Superior temporal gyrus (tissue), 1 donor: ENCODE data around the gene LAMB4.

Source experiments
- DNase-seq: peaks from one replicate; pipeline ENCODE4 v3.0.0-alpha.2; 2016; ENCODE audit errors: extremely low spot score

Gene LAMB4

DNA sequence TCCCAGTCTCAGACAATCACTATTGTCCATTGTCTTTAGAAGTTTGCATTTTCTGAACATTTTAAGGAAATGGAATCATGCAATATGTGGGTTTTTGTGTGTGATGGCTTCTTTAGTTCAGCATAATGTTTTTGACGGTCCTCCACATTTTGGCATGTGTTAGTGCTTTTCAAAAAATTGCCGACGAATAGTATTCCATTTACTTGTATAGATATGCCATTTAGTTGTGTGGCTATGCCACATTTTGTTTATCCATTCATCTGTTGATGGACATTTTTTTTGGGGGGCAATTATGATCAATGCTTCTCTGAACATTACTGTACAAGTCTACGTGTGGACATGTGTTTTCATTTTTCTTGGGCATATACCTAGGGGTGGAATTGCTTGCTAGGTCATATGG is 12.0 kb upstream of the LAMB4 start:
- no peak for DNase-seq

DNA sequence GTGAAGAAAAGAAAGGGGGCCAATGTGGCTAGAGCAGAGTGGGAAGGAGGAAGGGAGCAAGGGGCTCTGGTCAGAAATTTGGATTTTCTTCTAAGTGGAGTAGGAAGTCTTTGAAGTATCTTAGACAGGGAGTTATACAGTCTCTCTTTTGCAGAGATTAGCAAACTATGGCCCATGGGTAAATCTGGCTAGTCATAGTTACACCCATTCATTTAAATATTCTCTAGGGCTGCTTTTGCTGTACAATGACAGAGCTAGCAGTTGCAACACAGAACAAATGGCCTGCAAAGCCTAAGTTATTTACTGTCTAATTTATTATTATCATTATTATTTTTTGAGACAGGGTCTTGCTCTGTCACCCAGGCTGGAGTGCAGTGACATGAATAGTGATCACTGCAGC is 10.5 kb upstream of the LAMB4 start:
- DNase-seq: no peak

DNA sequence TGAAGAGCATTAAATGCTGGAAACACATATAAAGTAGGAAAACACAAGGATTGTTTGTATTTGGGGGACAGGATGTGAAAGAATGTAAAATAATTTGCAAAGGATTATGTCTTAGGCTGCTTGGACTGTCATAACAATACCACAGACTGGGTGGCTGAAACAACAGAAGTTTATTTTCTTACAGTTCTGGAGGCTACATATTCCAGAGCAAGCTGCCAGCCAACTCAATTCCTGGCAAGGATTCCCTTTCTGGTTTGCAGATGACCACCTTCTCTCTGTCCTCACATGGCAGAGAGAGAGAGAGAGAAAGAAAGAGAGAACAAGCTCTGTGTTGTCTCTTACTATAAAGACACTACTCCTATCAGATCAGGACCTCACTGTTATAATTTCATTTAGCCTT is 8.8 kb upstream of the LAMB4 start:
- no peak for DNase-seq

DNA sequence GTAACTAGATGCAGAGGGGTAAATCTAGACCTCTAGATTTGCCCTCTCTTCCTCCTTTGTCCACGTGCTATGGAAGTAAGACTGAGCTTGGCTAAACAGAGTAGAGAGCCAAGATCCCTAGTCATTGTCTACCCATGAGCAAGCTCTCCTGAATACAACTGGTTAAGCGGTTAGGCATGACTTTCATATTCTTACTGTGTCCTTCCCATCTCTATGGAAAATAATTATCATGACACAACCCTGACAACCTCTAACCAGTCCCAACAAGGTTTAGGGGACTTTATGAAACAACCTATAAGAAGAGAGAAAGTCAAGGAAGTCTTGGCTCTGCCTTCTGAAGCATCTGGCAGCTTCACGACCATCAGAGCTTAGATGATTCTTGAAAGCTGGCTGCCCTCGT is 7.8 kb upstream of the LAMB4 start:
- no peak for DNase-seq

DNA sequence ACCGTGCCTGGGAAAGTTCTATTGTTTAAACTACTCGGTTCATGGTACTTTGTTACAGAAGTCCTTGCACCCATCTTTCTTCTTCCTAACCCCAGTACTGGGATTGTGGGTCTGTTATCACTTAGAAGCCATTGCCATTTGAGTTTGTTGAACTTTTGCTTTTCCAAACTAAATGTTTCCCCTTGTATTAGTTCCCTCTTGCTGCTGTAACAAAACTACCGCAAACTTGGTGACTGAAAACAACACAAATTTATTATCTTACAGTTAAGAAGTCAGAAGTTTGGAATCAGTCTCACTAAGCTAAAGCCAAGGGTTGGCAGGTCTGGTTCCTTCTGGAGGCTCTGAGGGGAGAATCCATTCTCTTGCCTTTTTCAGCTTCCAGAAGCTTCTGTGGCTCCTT is 6.9 kb upstream of the LAMB4 start:
- no peak for DNase-seq

DNA sequence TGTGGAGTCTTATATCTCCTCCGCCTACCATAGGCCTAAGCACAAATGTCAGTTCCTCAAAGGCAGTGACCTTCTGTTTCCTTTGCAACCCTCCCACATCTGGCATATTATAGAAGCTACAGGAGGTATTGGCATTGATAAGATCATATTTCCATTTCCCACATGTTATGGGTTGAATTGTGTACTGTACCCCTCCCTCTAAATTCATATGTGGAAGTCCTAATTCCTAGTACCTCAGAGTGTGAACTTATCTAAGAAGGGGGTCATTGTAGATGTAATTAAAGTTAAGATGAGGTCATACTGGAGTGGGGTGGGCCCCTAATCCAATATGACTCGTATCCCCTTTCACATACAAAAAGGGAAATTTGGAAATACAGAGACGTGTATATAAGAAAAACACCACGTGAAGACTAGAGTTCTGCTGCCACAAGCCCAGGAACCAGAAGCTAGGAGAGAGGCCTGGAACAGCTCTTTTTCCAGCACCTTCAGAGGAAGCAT is 6.1 kb upstream of the LAMB4 start:
- DNase-seq: no peak

DNA sequence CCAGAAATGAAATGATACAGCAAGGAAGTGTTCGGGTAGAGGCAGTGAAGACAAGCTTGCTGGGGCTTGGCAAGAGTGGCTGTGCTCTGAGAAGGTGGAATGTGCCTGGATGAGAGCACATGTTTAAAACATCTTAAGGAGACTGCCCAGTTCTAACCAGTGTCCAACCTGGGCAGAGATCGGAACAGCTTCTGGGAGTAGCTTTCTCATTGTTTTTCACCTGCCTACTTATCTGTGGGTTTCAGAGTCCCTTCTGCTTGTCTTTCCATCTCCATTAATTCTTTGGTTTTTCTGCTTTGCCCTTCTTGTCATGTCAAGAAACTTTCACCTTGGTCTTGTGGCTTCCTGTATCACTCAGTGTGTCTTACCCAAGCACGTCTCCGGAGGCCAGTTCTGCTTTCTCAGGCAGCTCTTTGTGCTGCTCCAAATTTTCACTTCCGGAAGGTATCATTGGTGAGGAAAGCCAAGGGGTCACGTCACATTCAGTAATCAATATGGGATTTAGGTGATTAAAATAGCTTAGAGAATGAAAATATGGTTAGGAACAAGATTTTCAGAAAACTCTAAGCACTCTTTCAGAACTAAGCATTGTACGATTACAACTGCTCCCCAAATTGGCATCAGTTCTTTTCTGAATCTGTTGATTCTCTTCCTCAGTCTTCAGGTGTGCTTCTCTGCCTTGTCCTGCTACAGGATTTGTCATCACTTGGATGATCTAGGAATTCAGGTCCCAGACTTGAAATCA is 5.5 kb upstream of the LAMB4 start:
- DNase-seq: no peak

DNA sequence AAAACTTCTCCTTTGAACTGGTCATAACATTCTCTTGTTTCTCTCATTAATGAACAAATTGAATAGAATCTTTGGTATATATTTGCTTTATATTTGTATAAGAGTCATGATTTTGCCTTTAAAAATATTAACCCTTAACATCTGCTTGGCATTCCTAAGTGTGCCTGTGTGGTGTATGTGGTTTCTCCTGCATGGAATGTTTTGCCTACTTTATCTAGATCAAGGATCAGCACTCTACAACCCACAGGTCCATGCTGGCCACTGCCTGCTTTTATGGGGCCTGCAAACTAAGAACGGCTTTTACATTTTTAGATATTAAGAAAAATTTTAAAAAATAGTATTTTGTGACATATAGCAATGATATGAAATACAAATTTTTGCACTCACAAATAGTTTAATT is 4.3 kb upstream of the LAMB4 start:
- no peak for DNase-seq

DNA sequence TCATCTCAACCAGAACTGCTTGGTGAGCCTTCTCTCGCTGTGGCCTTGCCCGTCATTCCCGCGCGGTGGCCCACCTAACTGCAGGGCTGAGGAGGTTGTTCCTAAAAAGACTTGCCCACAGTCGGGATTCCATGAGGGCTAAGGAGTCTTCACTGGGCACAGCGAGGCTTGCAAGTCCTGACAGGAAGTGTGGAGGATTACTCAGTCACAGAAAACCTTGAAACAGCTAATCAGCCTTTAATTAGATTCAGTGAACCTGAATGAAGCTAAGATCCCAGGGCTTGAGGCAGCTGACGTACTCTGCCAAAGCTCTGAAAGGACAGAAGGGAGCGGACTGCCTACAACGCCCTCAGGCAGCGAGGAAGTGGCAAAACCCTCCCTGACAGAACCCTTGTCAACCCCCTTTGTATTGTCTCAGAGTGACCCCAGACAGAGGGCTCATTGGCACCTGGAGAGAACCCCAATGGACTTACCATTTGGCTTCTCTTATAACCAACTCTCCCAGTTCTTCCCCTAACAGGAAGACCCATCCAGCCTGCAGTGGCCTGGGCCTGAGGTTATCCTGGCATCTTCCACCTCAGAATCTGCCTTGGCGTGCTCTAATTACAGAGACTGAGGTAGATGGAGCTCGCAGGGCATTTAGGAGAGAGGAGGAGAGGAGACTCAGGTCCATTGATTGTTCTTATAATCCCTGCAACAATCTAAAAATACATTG is 2.5 kb upstream of the LAMB4 start:
- no peak for DNase-seq

DNA sequence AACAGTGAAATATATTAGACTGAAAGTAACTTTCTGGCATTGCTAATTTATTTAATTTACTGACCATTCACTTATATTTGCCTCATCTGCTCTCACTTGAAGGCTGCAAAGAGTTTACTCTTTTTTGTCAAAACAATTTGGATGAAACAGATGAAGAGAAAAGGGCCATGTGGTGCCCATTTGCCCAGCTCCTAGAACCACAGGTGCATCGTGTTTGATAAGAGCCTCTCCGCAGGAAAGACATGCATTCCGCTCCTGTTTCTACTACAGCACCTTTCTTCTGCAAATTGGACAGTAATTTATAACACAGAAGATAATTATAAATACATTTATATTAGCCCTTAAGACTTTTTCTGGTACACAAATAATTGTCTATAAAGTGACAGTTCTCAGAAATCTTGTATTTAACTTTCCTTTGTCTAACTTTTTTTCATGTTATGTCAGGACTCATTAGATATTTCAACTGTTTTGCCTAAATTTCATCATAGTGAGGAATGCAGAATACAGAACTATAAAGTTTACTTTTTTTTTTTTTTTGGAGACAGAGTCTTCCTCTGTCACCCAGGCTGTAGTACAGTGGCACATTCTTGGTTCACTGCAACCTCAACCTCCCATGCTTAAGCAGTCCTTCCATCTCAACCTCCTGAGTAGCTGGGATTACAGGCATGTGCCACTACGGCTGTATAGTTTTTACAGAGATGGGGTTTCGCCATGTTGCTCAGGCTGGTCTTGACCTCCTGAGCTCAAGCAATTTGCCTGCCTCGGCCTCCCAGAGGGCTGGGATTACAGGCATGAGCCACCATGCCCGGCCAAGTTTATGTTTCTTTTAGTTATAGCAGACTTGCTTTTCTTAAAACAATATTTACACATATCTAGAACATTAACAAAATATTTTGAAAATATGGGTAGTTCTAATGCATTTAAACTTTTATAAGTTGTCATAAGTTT is 869 bp downstream of the LAMB4 start:
- no peak for DNase-seq

DNA sequence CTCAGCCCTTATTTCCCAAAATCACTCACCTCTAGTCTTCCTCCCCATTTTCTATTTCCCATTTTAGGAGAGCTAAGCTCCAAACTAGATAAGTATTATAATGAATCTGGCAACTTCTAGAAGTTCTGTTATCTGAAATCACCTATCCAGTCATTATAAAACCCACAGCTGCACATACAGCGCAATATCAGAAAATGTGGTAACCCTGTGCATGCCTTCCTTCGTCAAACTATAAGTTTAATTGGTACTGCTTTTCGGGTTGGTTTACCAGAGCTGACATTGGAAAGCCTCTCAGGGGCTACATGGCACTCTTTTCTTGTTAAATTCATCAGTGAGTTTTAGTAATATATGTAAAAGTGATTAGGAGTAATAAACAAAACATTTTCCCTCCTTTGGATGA is 1.6 kb downstream of the LAMB4 start:
- DNase-seq: no peak

DNA sequence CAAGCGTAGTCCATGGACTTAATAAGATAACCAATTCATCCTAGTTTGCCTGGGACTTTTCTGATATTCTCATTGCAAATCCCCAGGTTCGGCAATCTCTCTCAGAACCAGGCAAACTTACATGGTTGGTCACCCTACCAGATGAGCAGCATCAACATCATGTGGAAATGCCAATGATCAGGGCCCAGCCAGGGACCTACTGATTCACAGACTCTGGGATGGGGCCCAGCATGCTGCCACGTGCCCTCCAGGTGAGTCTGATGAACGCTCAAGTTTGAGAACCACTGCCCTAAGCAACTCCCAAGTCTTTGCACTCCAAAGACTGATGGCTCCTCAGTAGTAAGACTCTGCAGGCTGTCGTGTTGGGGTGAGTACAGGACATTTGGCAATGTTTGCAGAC is 2.7 kb downstream of the LAMB4 start:
- no peak for DNase-seq

DNA sequence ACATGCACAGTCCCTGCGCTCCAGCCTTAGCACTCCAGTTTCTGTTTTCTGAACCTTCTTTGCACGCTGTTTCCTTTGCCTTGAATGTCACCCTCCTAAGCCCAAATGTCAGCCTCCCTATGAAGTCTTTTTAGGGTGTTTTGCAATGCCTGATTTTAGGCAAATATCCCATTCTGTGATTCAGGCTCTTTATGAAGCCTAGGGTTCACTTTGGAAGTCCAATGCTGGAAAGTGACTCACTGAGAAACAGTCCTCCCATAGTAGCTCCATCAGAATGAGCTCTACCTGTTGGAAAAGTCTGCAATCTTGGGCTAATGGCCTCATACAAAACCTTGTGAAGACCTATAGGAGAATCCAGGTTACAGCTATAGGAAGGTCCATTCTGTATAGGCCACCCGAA is 5.3 kb downstream of the LAMB4 start:
- DNase-seq: no peak

DNA sequence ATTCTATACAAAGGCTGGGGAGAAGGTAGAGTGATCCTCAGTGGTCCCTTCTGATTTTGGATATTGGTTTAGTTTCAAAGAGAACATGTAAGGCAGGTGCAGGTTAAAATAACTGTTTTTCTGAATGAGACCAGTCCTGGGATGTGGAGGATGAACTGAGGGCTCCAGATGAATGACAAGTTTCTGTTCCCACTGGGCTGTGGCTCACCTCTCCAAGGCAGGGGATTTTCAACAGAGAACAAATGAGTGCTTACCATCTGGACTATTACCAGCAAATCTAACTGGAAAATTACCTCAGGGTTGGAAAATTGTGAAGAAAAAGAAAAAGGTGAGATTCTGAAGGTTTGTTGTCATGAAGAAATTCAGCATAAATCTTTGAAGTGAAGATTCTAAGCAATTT is 8.0 kb downstream of the LAMB4 start:
- DNase-seq: no peak

DNA sequence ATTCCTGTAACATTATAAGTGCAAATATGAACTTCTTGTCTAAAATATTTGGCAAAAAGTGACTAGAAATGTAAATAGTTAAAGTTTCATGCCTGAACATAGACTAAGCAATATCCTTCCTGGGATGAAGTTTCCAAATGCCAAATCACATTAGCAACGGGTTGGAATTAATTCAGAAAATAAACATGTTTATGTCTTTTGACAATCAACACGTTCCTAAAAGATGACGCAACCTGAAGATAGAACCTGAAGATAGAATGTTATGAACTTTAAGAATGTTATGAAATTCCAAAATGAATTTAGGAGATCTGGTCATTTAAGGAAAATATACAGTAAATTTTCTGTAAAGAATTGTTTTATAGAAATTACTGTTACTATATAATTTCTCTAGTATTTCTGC is 9.2 kb downstream of the LAMB4 start:
- DNase-seq: no peak

DNA sequence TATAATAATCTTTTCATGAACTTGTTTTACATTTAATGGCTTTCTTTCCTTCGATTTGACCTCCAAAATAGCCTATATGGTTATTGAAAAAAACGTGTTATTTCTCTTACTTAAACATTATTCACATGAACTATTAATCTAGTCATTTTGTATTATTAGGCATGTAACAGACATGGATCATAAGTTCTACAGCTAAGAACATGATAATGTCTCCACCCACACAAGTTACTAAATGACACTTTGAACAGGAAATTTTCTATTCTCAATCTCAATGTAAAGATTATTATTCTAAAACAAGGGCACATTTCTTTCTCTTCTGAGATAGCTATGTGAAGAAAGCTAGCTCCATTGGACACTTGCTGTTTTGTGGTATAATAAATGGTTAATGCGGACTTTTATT is 10.0 kb downstream of the LAMB4 start:
- no peak for DNase-seq

DNA sequence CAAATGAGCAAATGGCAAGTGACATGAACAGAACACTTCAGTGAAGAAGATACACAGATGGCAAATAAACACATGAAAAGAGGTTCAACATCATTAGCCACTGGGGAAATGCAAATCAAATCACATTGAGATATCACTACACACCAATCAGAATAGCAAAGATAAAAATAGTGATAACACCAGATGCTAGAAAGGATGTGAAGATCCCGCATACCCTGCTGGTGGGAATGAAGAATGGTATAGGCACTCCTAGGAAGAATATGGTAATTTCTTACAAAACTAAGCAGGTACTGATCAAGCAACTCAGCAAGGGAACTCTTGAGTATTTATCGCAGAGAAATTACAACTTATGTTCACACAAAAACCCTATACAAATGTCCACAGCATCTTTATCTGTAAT is 11.2 kb downstream of the LAMB4 start:
- no peak for DNase-seq

DNA sequence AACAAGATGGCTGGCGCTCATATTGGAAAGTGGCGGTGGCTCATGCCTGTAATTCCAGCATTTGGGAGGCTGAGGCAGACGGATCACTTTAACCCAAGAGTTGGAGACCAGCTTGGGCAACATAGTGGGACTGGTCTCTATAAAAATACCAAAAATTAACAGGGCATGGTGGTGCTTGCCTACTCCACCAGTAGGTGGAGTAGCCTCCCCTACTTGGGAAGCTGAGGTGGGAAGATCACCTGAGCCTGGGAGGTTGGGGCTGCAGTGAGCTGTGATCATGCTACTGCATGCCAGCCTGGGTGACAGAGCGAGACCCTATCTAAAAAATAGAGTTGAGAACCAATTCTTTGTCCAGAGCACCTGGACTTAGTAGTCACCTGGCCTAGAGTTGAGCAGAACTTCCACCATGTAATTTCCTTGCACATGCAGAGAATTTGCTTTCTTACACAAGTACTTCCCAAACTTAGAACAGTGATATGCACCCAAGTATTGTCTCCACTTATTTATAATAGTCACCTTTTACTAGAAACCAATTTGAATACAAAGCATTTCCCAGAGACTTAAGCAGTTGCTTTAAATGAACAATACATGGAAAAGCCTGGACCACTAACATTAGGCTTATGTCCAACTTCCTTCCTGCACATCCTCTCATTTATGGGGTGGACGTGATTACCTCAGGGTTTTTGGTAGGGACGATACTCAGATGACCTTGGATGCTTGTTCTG is 15.9 kb downstream of the LAMB4 start:
- no peak for DNase-seq

DNA sequence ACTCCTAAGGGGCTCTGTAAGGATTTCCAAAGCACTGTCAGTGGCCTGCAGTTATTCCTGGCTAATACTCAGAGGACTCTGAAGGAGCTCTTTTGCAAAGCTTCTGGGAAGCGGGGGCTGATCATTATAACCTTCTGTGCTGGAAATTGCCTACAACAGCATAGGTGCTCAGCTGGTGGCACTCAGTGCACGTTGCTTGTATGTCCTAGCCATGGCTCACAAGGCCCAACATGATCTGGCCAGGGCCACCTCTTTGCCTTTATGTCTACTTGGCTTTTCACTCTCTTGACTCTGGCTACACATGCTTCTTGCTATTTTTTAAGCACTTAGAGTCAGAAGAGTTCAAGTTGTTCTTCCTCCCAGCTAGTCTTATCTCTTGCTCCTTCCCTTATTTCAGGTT is 17.5 kb downstream of the LAMB4 start:
- DNase-seq: no peak

DNA sequence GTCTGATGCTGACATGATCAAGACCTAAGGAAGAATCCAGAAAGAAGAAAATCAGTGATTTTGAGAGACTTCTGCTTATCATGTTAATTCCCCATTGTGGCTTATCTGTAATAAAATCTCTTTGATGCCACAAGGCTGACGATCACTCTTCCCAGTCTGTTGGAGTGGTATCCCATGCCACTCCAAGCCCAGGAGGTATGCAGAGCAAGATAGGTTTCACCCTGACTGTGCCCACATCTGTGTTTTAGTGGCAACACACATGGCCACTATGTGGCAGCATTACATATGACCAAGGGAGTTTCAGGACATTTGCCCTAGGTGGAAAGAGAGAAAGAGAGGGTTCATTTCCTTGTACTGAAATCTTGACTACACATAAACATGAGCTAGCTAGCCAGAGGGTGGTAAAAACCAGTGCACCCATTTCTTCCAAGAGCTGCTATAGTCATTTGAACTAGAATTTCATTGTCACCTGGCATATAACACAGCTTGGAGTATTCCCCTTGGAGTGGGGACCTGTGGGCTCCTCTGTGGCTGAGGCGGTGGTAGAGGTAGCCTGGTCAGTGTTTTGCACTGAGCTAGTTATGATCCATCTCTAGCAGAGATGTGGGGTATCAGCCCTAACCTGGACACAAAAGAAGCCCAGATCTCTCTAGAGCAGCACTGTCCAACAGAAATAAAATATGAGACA is 20.8 kb downstream of the LAMB4 start:
- DNase-seq: peak; percentile 31

DNA sequence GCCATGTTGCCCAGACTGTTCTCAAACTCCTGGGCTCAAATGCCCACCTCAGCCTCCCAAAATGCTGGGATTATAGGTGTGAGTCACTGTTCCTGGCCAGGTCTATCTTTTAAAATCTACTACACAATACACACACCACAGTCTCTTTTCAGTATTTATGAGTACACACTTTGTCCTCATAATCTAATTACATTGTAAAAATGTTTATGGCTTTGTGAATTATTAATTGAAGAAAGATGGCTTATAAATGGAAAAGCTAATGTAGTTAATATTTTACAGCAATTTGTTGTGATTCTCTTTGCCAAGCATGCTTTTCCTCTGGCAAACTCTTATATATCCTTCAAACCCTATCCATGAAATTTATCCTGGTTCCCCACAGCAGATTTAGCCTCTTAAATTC is 22.0 kb downstream of the LAMB4 start:
- no peak for DNase-seq
